SKM-1 treated with dmso at 0.1 percent for 144 hours (cell line): ENCODE measurements around the gene PARM1.
A peak's percentile ranks its signal among the peaks of the same experiment; 100 is the strongest.

Experiments
- DNase-seq: peaks from one replicate; lab custom pipeline; 2025; ENCODE audit not compliant: unreplicated experiment; lab: John Stamatoyannopoulos, UW

The PARM1 gene

DNA sequence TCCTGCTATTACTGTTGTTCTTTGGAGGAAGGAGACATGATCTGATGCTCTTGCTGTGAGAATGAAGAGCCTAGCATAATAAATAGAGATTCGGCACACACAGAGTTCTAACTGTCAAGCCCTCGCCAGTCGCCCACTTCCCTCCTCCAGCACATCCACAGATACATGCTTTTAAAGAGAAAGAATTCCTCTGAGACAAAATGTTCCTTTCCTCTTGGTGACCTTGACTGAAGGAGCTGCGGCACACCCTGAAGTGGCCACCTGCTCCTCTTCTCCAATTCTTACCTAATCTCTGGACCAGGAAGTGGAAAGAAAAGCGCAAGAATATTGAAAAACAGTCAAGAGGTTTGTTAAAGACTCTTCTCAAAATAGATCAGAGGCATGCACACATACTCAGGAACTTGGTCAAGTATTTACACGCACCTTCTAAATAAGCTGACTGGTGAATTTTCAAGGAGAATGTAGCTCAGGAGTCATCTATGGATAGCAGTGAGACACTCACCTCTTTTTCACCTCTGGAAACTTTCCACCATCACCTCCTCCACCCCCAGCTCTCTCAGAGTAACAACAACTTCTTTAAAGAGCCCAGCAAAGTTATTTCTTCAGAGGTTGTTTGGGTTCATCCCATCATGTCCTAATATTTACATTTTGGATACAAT, 95.4 kb downstream of the PARM1 start:
- DNase-seq: peak; percentile 12

DNA sequence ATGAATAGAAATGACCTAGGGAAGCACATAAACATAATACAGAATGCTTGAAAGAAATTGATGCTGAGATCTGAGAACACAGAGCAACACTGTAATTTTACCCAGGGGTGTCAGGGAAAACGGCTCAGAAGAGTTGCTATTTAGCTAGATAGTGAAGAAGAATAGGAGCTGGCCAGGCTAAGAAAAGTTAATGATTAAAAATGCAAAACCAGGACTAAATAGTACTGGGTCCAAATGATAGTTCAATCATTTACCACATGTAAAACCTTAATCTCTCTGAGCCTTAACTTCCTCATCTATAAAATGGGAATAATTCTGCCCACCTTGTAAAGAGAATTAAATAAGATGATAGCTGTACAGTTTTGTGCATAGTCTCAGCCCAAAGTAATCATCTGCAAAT, 97.1 kb downstream of the PARM1 start:
- no peak for DNase-seq

DNA sequence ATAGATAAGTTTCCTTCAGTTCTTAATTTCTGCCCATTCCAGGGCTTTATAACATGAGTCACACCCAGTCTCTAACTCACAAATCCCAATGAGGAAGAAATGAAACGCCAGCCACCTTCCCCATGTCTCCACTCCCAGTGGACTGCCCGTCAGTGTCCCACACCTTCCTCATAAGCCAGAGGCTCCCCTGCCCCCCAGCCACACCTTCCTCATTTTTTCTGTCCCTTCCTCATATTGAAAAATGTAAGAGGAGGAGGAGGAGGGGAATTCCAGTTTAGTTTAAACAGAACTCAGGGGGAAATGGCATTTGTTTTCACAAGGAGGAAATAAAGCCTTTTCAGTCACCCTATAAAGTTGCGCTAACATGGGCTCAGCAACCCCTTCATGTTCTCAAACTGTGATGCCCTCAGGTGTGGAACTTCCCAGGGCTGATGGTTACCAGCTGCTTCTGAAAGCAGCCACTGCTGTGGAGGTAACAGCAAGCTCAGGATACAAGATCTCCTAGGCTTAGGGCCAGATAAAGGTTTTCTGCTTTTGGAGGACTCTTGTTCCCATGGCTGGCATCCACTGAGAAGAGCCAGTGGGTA, 97.8 kb downstream of the PARM1 start:
- DNase-seq: peak; percentile 75

DNA sequence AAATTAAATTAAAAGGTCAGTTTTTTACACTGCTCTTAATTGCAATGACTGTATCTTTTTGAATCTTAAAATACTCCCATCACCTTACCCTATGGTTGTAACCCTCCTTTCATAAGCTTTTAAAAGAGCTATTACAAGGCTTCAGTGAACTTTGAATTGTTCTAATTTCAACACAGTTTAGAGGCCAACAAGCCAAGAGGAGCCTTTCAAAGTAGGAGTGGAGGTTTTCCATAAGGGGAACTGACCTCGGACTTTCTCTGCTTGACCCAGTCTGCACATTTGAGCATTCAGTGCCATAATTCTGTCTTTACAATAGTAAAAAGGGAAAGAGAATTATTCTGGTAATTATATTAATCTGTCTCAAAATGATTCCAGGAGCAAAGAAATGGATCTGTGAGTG, 98.9 kb downstream of the PARM1 start:
- no peak for DNase-seq

DNA sequence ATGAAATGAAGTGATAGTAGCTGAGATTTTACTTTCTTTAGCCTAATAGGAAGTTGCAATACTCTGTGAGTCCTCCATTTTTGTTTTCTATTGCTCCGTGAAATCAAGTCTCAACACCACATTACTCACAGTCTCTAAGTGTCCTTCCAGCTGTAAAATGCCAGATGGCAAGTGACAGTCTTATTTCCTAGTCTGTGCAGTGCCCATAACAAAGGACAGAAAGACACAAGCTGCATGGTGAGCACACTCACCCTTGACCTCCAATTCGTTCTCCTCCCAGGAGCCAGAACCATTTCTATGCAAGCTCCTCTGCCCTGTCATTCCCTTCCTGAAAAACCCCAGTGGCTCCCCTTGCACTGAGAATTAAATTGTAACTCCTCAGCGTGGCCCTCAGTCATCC, 101.6 kb downstream of the PARM1 start:
- no peak for DNase-seq

DNA sequence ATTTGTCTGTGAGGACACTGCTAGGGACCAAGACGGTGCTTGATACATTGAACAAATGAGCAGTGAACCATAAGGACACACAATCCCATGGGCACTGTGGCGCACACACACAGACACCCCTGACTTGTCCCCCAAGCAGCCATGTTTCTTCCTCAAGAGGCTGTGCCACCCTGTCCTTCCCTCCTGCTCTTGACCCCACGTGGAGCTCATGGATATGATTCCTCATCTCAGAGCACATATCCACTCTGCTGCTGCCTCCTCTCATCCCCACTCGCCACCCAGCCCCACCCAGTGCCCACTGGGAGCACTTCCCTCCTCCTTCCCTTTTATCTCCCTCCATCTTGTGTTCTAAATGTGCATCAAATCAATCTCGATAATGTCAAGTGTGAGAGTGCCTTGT, 102.4 kb downstream of the PARM1 start:
- no peak for DNase-seq

DNA sequence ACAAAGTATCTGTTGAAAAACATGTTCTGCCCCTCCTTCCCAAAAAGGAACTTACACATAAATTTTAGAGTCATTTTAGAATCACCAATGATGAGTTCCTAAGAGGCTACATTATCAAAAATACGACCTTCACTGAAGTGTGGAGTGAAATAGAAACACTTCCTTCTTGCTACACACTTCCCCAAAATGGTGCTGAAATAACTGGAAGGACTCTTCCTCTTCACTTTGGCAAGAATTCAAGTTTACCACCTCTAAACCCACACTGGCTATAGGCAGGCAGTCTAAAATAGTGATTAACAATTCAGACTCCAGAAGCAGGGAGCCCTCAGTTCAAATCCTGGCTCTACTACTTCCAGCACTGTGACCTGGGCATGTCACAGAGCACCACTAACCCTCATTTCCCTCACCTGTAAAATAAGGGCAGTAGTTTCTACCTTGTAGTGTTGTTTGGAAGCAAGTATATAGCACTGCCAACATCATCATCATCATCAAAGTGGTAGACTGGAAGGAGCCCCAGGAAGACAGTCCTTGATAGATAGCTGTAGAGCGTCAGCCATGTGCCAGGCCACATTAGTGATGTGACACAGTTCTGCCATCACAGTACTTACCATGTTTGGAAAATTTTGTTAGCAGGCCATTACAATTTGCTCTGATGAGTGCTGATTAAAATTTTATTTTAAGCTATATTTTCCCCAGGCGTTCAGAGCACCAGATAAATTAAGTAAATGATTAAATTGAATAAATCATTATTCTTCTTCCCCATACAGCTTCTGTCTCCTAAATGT, 103.3 kb downstream of the PARM1 start:
- DNase-seq: peak; percentile 87

DNA sequence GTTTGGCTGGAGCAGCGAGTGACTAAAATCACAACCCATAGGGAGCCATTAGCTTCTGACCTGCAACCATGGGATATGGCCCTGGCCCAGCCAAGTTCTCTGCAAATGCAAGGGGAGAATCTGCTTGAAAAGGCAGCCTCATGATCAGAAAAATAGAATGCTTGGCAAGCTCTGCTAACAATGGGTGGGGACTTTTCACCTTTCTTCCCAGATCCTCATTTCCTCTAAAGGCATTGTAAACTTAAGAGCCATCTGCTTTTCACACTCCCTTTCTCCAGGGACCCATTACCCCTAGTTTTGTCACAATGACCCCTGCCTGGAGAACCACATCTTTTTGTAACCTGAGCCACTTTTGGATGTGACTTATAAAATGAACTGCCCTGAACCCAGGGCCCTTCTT, 104.3 kb downstream of the PARM1 start:
- DNase-seq: no peak

DNA sequence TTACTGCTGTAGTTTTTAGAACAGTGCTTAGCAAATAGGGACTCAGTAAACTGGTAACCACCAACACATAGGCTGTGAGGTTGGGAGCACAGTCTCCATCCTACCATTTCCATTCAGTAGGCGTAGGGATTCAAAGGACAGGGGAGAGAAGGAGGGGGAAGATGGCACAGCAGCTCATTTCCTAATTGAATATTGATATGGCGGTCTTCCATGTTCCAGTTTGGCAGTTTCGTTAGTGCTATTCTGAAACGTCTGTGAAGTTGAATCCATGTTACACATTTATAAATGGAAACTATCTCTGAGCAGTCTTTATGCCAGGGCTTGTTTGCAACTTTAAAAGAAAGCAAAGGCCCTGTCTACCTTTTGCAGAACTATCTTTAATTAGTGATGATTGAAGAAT, 105.5 kb downstream of the PARM1 start:
- no peak for DNase-seq

DNA sequence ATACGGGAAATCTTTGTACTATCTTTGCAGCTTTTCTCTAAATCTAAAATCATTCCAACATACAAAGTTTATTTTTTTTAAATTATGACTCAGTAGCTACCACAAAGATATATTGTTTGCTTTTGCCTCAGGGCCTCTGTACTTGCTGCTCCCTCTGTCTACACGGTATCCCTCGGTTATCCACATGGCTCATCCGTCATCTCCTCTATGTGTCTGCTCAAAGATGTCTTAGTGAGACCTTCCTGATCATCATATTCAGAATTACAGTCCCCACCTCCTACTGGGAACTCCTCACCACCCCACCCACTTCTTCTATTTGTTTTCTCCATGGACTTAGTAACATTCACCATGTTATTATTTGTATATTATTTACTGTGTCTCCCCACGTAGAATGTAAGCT, 107.8 kb downstream of the PARM1 start:
- no peak for DNase-seq

DNA sequence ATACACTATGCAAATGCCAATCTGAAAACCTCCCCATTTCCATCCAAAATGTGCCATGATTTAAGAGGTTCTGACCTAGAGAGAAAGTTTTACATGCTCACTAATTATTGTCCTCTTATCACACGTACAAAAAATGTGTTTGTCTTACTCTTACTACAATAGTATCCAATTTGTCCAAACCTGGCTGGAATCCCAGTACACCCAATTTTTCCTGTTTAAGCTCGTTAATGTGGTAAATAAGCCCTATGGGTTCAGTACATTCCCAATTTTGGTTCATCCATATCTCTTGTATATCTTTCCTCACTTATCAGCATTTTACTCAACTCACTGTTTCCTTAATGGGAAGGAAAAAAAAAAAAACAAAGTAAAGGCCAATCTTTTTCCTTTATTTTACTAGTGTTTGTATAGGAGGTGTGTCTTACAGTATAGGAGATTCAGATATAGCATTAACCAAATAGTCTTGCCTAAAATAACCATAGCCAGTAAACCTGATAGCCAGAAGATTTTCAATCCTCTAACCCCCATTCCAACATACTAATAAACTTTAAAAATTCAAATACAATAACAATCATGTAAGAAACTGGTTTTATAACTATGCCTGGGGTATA, 109.8 kb downstream of the PARM1 start:
- DNase-seq: no peak

DNA sequence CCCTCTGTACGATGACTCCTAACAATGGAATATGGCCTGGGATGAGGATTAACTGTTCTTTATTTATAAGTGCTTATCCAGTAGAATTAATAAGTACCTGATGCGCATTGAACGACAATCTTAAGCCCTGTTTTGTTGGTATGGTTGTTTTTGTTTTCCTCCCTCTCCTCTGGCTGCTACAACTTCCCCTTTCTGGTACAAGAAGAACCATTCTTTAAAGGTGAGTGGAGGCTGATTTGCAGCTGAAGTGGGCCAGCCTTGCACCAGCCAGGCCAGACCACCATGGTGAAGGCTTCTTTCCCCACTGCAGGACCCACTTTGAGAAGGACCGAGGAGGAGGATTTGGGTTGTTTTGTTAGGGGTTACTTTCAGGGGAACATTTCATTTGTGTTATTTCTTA, 113.3 kb downstream of the PARM1 start:
- DNase-seq: no peak

DNA sequence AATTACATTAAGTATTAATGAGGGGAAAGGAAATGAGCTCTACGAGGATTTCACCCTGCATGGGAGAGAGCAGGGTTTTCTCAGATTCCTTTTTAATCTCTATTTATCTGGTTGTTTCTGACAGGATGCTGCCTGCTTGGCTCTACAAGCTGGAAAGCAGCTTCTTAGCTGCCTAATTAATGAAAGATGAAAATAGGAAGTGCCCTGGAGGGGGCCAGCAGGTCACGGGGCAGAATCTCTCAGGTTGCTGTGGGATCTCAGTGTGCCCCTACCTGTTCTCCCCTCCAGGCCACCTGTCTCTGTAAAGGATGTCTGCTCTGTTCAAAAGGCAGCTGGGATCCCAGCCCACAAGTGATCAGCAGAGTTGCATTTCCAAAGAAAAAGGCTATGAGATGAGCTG, 113.7 kb downstream of the PARM1 start:
- no peak for DNase-seq

DNA sequence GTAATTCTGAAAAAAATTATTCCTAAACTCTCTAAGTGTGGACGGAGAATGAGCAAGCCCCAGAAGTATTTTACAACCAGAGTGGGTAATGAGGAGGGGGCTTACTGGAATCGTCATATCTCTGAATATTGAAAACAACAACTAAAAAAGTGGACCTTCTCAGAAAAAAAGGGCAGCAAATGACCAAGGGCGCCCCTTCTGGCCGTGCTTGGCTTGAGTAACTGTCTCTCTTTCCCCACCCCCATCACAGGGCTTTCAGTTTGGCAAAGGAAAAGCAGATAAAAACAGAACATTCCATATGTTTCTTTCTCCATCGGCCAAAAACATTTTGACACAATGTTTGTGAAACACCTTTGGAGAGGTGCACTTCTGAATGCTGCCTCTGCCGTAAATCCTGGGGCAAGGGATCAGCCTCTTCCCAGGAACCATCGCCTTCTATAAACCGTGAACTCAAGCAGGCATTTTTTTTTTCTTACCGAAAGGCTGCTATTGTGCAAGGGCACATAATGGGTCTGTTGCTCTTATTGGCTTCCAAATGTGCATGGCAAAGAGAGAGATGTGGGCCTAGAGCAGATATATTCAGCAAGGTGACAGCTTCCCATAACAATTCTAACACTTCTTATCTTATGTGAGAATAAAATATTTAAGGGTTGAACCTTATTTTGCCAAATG, 115.4 kb downstream of the PARM1 start:
- no peak for DNase-seq

DNA sequence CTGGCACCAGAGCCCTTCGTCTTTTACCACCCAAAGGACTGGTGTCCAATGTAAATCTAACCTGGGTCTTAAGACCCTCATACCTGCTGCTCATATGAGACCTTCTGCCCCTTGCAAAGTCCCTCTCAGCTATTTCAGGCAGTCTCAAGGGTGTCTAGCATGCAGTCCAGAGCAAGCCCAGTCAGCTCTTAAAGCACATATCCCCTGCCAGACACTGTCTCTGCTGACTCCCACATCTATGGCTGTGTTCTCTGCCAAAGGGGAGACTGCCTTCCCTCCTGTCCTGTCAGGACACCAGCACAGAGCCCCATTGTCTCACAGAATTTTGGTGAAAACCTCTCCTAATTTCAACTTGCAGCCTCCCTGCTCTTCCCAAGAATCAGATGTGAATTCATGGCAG, 118.5 kb downstream of the PARM1 start:
- no peak for DNase-seq

DNA sequence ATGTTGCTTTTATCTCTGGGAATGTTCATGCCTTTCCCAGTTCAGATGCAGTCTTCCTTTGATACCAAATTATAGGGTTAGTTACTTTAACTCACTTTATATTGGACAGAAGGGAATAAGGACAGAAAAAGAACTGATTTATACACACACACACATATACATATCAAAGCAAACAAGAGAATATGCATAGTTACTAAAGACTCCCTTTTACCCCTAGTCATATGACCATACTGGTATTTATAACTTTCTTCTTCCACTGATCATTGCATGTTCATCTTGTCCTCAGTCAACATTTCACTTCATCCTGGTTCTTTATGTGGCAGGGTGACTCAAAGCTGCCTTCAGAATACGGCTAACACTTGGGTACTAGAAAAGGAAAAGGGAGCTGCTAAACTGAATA, 120.4 kb downstream of the PARM1 start:
- DNase-seq: no peak

DNA sequence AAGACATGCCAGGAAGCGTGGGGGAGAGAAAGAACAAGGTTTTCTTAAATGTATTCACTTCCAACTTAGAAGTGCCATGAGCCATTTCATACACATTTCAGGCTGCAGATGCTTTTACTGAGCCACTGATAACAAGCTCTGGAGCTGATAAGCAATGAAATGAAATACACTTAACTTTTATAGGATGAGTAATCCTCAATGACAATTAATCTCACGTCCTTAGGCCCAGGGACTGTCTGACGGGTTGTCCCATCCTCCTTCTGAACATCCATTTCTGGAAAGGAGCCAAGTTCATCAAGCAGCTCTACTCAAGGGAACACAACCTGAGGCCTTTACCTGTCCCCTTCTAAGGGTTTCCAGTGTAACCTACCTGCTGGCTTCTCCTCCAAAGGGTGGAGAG, 121.2 kb downstream of the PARM1 start:
- DNase-seq: no peak

DNA sequence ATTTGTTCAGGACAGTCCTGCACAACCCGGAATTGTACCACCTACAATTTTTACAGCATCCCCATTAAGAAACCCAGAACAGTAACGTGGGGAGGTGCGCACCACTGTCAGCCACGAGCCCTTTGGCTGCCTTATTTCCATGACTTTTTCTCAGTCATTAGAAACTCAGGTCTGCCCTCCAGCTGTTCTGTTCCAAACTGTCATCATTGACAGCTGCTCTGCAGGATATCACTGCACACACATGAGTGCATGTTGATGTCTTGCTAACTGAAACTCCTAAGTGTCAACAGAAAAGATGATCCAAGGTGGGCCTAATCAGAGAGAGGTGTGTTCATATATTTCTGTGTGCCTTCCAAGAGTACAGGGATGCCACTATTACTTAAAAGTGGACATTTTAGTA, 123.4 kb downstream of the PARM1 start:
- DNase-seq: no peak

DNA sequence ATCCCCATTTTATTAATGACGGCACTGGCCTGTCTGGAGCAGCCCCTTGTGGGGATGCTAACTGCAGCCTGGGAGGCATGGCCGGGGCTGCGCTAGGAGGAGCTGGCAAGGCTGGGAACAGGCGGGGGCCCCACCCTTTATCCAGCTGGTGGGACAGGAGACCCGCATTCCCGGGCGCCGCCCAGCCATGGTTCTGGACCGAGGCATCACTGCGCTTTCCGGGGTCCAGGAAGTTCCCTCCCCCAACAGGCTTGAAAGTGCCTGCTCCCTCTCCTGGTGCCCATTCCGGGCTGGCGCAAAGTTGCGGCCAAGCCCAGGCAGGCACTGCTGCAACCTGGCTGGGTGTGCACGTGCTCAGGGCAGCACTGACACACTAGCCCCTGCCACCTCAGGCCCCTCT, 124.5 kb downstream of the PARM1 start:
- no peak for DNase-seq

DNA sequence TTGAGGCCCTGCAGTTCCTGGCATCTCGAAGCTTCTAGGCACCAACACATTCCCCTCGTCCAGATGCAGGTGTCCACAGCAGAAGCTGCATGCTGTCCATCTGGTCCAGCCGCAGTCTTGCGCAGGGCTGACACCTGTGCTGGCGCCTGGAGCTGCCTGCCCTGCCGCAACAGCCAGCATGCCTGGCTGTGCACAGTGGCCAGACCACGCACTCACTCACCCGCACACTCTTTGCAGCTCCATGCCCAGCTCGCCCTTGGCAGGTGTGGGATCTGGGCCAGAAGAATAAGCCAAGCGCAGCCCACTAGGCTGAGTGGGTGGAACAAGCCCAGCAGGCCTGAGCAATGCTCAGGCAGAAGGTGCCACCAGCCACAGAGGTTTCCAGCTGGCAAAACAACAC, 125.6 kb downstream of the PARM1 start:
- DNase-seq: no peak

DNA sequence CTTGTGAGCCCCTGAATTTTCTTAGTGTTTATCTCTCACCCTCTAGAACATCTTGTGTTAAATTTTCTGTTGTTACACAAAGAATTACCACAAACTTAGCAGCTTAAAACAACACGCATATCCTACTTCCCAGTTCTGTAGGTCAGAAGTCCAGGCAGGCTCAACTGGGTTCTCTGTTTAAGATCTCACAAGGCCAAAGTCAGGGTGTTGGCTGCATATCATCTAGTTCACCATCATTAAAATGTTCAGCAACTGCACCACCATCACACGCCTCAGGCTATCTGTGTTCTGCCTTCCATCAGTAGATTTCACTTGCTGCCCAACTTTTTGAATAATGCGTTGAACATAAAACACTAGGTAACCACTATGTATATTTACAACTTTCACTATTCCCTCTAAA, 130.5 kb downstream of the PARM1 start:
- DNase-seq: no peak

DNA sequence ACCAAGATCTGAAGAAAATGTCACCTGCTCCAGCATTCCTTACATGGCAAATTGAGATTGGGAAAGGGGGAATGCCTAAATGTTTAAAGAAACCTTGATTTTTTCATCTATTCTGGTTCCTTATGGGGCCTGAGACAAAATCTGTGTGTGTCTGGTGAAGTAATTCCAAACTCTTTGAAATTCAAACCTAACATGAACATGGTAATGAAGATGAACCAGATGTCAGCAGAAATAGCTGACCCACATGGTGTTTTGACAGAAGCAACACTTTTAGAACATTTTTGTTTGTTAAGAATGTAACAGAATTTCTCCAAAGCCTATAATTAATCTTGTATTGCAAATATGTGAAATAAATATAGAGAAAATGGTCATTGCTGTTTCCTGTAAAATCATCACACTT, 133.0 kb downstream of the PARM1 start:
- peak; percentile 78 for DNase-seq
